Esophagus squamous epithelium (tissue), 4 donors: ENCODE results near the gene CAPN5.

Experiments
- POLR2A ChIP-seq, 4 donors: fragments of 450-650 bp; IDR thresholded peaks; one replicate each; pipeline ENCODE4 v1.6.1; 2017; ENCODE audit warnings: antibody characterized with exemption in 4 of 4, mild to moderate bottlenecking in 4 of 4, moderate library complexity in 3 of 4
- TF ChIP-seq, protein P1 (sequence below), 6 experiments: fragments of 450-650 bp in 4 of 6; fragments of 200-600 bp in 2 of 6; sonication (generic) in 2 of 6; IDR thresholded peaks; one replicate each; pipeline ENCODE4 v1.5.1; 2016 to 2019; ENCODE audit warnings: antibody characterized with exemption in 6 of 6, mild to moderate bottlenecking in 4 of 6, moderate library complexity in 4 of 6

DNA sequence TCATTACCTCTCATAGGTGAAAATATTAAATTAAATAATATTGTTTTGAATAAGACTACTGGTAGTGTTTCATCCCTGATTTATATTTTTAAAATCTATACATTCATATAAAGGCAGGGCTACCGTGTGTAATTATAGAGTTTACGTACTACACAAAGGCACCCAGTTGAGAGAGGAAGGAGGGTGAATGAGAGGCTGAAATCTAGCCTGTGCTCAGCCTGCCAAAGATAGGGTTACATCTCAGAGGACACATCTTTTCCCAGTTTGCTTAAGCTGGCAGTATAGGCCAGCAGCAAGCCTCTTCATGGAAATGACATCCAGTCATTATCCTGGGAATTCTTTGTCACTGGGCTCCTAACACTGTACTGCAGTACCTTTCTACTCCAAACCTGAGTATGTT is 40.0 kb upstream of the CAPN5 start:
- TF ChIP-seq, protein P1, sequence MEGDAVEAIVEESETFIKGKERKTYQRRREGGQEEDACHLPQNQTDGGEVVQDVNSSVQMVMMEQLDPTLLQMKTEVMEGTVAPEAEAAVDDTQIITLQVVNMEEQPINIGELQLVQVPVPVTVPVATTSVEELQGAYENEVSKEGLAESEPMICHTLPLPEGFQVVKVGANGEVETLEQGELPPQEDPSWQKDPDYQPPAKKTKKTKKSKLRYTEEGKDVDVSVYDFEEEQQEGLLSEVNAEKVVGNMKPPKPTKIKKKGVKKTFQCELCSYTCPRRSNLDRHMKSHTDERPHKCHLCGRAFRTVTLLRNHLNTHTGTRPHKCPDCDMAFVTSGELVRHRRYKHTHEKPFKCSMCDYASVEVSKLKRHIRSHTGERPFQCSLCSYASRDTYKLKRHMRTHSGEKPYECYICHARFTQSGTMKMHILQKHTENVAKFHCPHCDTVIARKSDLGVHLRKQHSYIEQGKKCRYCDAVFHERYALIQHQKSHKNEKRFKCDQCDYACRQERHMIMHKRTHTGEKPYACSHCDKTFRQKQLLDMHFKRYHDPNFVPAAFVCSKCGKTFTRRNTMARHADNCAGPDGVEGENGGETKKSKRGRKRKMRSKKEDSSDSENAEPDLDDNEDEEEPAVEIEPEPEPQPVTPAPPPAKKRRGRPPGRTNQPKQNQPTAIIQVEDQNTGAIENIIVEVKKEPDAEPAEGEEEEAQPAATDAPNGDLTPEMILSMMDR (IDR thresholded peaks at IDR 0.05): no peak
- TF ChIP-seq POLR2A (IDR thresholded peaks at IDR 0.05): no peak
